Common myeloid progenitor, CD34-positive (primary cell): ENCODE data around the gene ADAMTS12.

ENCODE experiments used
- CTCF ChIA-PET: fragments of 350-600 bp; sonication (Branson Sonifier 250); formaldehyde crosslinking; loops from one replicate; lab custom pipeline; 2021; ENCODE audit warnings: antibody characterized with exemption; lab: Charles Lee
- POLR2A ChIA-PET: fragments of 350-600 bp; sonication (Branson Sonifier 250); formaldehyde crosslinking; loops from one replicate; lab custom pipeline; 2021; ENCODE audit warnings: antibody characterized with exemption; lab: Charles Lee
- DNase-seq, 3 donors: peaks; one replicate each; pipeline versions ENCODE4 v3.0.0 to v3.0.0-alpha.2; 2013
- H3K27ac ChIP-seq, 2 experiments: 1 replicate in 1 of 2; 2 replicates in 1 of 2; pipeline ENCODE4 v1.7.0; 2013; ENCODE audit warnings: inconsistent platforms in 2 of 2, low read length in 2 of 2, mild to moderate bottlenecking in 2 of 2, low read depth in 1 of 2, moderate library complexity in 1 of 2; ENCODE audit not compliant: severe bottlenecking in 2 of 2, insufficient read depth in 1 of 2, poor library complexity in 1 of 2
- H3K27me3 ChIP-seq, 5 experiments: replicated peaks in 2 of 5; 1 replicate in 3 of 5; 2 replicates in 2 of 5; pipeline versions ENCODE4 v1.6.1 to v1.7.0; 2013; ENCODE audit warnings: low read length in 4 of 5, mild to moderate bottlenecking in 2 of 5, moderate library complexity in 2 of 5, inconsistent platforms in 1 of 5; ENCODE audit not compliant: insufficient read depth in 5 of 5, control insufficient read depth in 4 of 5
- H3K36me3 ChIP-seq, 4 experiments: 1 replicate in 2 of 4; 2 replicates in 2 of 4; pipeline versions ENCODE4 v1.6.1 to v1.7.0; 2013; ENCODE audit warnings: low read length in 3 of 4, control low read depth in 1 of 4, mild to moderate bottlenecking in 1 of 4; ENCODE audit not compliant: control insufficient read depth in 4 of 4, insufficient read depth in 4 of 4
- H3K4me1 ChIP-seq, 4 experiments: 1 replicate in 3 of 4; 2 replicates in 1 of 4; pipeline versions ENCODE4 v1.6.1 to v1.7.1; 2013; ENCODE audit warnings: low read length in 3 of 4, mild to moderate bottlenecking in 3 of 4, control low read depth in 1 of 4, inconsistent platforms in 1 of 4, moderate library complexity in 1 of 4; ENCODE audit not compliant: control insufficient read depth in 4 of 4, insufficient read depth in 4 of 4; ENCODE audit errors: control extremely low read depth in 1 of 4
- H3K4me3 ChIP-seq, 7 experiments: 1 replicate in 4 of 7; 2 replicates in 3 of 7; pipeline versions ENCODE4 v1.5.1 to v1.7.0; 2013; ENCODE audit warnings: mild to moderate bottlenecking in 7 of 7, low read length in 6 of 7, moderate library complexity in 6 of 7, inconsistent platforms in 2 of 7, low read depth in 2 of 7, control low read depth in 1 of 7; ENCODE audit not compliant: insufficient read depth in 4 of 7, control insufficient read depth in 1 of 7; ENCODE audit errors: extremely low read depth in 1 of 7
- H3K9me3 ChIP-seq, 5 experiments: 1 replicate in 4 of 5; 2 replicates in 1 of 5; pipeline versions ENCODE4 v1.6.1 to v1.7.1; 2013; ENCODE audit warnings: low read length in 4 of 5, mild to moderate bottlenecking in 2 of 5, inconsistent platforms in 1 of 5, low read depth in 1 of 5, moderate library complexity in 1 of 5; ENCODE audit not compliant: control insufficient read depth in 4 of 5, insufficient read depth in 2 of 5; ENCODE audit errors: control extremely low read depth in 1 of 5
- WGBS: methylation state at CpG from one replicate; pipeline ENCODE4 v1.1.5; 2013; ENCODE audit not compliant: insufficient coverage; 5-methylcytosine and 5-hydroxymethylcytosine counted together

Gene ADAMTS12

DNA sequence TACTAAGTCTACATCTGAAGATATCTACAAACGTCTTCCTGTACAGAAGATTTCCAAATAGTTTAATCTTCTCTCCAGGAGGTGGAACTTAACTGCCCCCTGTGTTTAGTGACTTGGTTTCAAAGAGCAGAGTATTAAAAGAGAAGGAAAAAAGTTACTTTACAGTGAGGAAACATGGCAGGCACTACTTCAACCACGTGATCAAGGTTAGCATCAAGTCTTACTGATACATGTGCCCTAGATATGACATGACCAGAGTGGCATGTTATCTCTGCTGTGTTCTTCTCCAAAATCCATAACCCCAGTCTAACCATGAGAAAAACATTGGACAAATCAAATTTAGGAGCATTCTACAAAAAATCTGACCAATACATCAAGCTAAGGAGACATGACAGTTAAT lies 125.8 kb downstream of the ADAMTS12 start:
- POLR2A ChIA-PET, result no interaction called here
- no peaks in the 10 kb centered on the region for H3K4me1 ChIP-seq

DNA sequence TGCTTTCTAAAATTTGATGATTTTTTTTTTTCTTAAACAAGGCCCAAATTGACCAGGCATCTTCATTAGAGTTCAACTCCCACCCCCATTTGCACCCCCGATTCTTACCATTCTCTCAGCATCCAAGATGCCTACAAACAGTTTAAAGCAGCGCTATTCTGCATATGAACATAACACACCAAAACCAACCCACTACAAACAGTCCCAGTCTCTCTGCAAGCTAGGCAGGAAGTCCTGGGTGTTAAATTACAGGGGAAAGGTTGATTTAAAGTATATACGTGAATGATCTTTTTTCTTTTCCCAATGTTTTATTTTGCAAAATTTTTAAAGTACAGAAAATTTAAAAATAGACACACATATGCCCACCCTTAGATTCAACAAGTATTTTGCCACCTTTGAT lies 127.0 kb downstream of the ADAMTS12 start:
- POLR2A ChIA-PET, result no interaction called here
- Histone ChIP-seq H3K4me1 (no peaks in the 10 kb centered on the region), H3K27me3 (peaks cover 0 to 2% (median 0%) of the 10 kb centered on the region in 5 experiments), H3K4me3 (no peak overlapping the region), H3K27ac (no peak overlapping the region), H3K9me3 (no peaks in the 10 kb centered on the region), H3K36me3 (no peaks in the 10 kb centered on the region)
- WGBS, result 100% methylated on average over 1 of the region's 3 CpGs
- CTCF ChIA-PET, result no interaction called here
- DNase-seq, result no peak

More for the DNA sequence above, 125.8 kb downstream of the ADAMTS12 start:
- Histone ChIP-seq H3K4me3 (no peak overlapping the region), H3K27me3 (peaks cover 0 to 2% (median 0%) of the 10 kb centered on the region in 5 experiments), H3K36me3 (no peaks in the 10 kb centered on the region), H3K9me3 (no peaks in the 10 kb centered on the region), H3K27ac (no peak overlapping the region)
- DNase-seq, result no peak
- CTCF ChIA-PET, result no interaction called here
- WGBS, result 90% methylated on average over 1 of the region's 2 CpGs

- no peaks in the 10 kb centered on the region for H3K9me3 ChIP-seq
- ChIA-PET POLR2A (no interaction called here), CTCF (no interaction called here)
- 100% methylated on average over 2 of the region's 2 CpGs for WGBS
- H3K27ac ChIP-seq, result no peak overlapping the region
- no peaks in the 10 kb centered on the region for H3K36me3 ChIP-seq
- no peak overlapping the region for H3K4me3 ChIP-seq
- H3K27me3 ChIP-seq, result peaks cover 0 to 2% (median 0%) of the 10 kb centered on the region in 5 experiments
- no peak for DNase-seq
- no peaks in the 10 kb centered on the region for H3K4me1 ChIP-seq
Measured at GRCh38 chr5:33763435-33763834, 128.4 kb downstream of the ADAMTS12 start.

- DNase-seq, result no peak
- WGBS, result no CpG with 5 or more reads among the region's 1 CpG
- Histone ChIP-seq H3K27me3 (peaks cover 0 to 2% (median 0%) of the 10 kb centered on the region in 5 experiments), H3K4me1 (no peaks in the 10 kb centered on the region), H3K9me3 (no peaks in the 10 kb centered on the region), H3K27ac (no peak overlapping the region), H3K4me3 (no peak overlapping the region), H3K36me3 (no peaks in the 10 kb centered on the region)
- POLR2A ChIA-PET, result no interaction called here
- CTCF ChIA-PET, result no interaction called here
Measured at GRCh38 chr5:33762859-33763258, 128.9 kb downstream of the ADAMTS12 start.

- Histone ChIP-seq H3K4me3 (no peak overlapping the region), H3K27ac (no peak overlapping the region), H3K4me1 (no peaks in the 10 kb centered on the region), H3K27me3 (peaks cover 0 to 2% (median 0%) of the 10 kb centered on the region in 5 experiments), H3K36me3 (no peaks in the 10 kb centered on the region), H3K9me3 (no peaks in the 10 kb centered on the region)
- DNase-seq, result no peak
- CTCF ChIA-PET, result no interaction called here
- 93% methylated on average over 2 of the region's 4 CpGs for WGBS
- POLR2A ChIA-PET, result no interaction called here
Measured at GRCh38 chr5:33761139-33761538, 130.7 kb downstream of the ADAMTS12 start.

- H3K27ac ChIP-seq, result no peak overlapping the region
- ChIA-PET CTCF (no interaction called here), POLR2A (no interaction called here)
- peaks cover 0 to 2% (median 0%) of the 10 kb centered on the region in 5 experiments for H3K27me3 ChIP-seq
- H3K4me3 ChIP-seq, result no peak overlapping the region
- H3K36me3 ChIP-seq, result no peaks in the 10 kb centered on the region
- WGBS, result 100% methylated on average over 2 of the region's 2 CpGs
- H3K9me3 ChIP-seq, result no peaks in the 10 kb centered on the region
- no peak for DNase-seq
- H3K4me1 ChIP-seq, result no peaks in the 10 kb centered on the region
Measured at GRCh38 chr5:33758737-33759136, 133.1 kb downstream of the ADAMTS12 start.

DNA sequence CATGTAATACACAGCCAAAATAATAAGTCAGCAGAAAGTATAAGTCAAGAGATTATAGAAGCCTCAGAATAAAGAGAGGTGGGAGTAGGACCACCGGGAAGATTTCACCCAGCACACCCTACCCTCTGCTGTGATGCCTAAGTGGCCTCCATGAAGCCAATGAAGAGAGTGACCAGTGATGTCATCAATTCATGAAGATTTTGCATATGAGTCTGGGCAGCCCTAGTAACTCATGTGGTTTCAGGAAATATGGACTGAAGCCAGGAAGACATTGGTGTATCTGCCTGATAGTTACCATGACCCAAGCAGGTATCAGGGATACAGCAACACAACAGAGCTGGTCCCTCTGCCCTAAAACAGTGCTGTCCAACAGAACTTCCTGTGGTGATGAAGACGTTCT lies 135.3 kb downstream of the ADAMTS12 start:
- ChIA-PET POLR2A (no interaction called here), CTCF (no interaction called here)
- Histone ChIP-seq H3K4me1 (no peaks in the 10 kb centered on the region), H3K27me3 (no peaks in the 10 kb centered on the region), H3K4me3 (no peak overlapping the region), H3K27ac (no peak overlapping the region), H3K9me3 (no peaks in the 10 kb centered on the region), H3K36me3 (no peaks in the 10 kb centered on the region)
- WGBS, result 100% methylated on average over 1 of the region's 2 CpGs
- no peak for DNase-seq
